Measurements from ENCODE around the gene TYR.
"Not testable (repeated sequence)": the region's sequence is repeated elsewhere in the genome, so short reads cannot be mapped to it uniquely, and the experiment has no call there.

Gene TYR

DNA sequence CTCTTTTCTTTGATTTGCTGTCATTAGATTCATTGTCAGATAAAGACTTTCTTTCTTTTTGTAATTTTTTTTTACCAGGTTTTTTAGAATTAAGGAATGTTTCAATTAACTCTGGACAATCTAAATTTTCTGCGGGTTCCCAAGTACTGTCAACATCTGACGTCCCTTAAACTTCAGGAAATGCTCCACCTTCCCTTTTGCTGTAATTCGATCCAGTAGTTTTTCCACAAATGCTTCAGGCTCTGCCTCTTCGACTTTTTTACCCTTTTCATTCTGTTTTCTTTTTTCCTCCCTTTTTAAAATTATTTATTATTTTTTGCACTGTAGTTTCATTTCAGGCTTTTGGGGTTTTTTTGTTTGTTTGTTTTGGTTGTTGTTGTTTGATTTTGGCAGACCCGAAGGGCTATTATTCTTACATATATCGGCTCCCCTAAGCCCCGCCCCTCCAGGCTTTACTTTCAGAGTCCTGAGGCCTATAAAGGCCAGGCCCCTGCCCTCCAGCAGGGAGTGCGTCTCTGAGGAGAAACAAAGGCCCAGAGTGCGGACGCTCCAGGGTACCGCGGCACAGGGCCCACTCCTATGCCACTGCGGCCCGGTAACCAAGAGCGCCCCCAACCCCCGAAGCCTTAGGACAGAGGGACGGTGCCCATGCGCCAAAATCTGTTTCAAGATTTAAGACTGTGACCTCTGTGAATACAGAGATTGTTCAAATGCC, 116.4 kb downstream of the TYR start:
- Histone ChIP-seq H3K9ac (ENCODE audit: insufficient read length, low read depth) (no peak overlapping the region), H3K36me3 (ENCODE audit: insufficient read depth, insufficient read length, low read length) (no peaks in the 10 kb centered on the region), H3K27me3 (ENCODE audit: insufficient read depth, insufficient read length) (no peaks in the 10 kb centered on the region), H3K9me3 (ENCODE audit: insufficient read depth, low read length) (no peaks in the 10 kb centered on the region), H3K4me1 (ENCODE audit: insufficient read depth, insufficient read length) (no peaks in the 10 kb centered on the region), H3K4me3 (ENCODE audit: insufficient read length, low read depth) (no peak overlapping the region)
- no peak for TF ChIP-seq YY1 (IDR thresholded peaks at IDR 0.05; ENCODE audit: insufficient read depth, insufficient read length)
- no peak for DNase-seq (ENCODE audit: low read depth, low spot score)

DNA sequence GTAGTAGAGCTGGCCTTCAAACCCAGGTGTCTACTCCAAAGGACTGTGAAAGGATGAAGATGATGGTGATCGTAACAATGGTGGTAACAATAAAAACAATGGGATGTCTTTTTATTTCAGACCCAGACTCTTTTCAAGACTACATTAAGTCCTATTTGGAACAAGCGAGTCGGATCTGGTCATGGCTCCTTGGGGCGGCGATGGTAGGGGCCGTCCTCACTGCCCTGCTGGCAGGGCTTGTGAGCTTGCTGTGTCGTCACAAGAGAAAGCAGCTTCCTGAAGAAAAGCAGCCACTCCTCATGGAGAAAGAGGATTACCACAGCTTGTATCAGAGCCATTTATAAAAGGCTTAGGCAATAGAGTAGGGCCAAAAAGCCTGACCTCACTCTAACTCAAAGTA, 117.3 kb downstream of the TYR start:
- not testable (repeated sequence) for DNase-seq (ENCODE audit: low read depth, low spot score); H3K27me3 ChIP-seq (ENCODE audit: insufficient read depth, insufficient read length); H3K4me1 ChIP-seq (ENCODE audit: insufficient read depth, insufficient read length); H3K9ac ChIP-seq (ENCODE audit: insufficient read length, low read depth); H3K36me3 ChIP-seq (ENCODE audit: insufficient read depth, insufficient read length, low read length); H3K9me3 ChIP-seq (ENCODE audit: insufficient read depth, low read length); H3K4me3 ChIP-seq (ENCODE audit: insufficient read length, low read depth)

DNA sequence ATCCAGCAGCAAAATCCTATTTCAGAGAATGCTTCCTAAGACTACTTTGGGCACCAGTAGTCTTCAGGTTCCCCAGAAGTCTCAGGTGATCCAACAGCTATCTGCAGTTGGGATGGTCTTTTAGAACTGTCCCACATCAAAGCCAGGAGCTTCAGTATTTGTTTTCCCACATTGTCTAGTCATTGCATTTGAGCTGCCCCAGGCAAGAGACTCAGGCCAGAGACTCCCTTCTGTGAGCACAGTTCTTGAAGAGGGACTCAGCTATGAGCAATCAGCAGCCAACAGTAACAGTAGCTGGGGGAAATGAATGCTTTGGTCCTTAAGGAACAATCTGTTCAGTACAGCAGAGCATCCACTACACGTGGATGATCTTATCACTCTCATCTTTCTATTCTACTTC, 125.4 kb downstream of the TYR start:
- DNase-seq (ENCODE audit: low read depth, low spot score); H3K27me3 ChIP-seq (ENCODE audit: insufficient read depth, insufficient read length); H3K4me3 ChIP-seq (ENCODE audit: insufficient read length, low read depth); H3K36me3 ChIP-seq (ENCODE audit: insufficient read depth, insufficient read length, low read length); H3K4me1 ChIP-seq (ENCODE audit: insufficient read depth, insufficient read length); H3K9me3 ChIP-seq (ENCODE audit: insufficient read depth, low read length); H3K9ac ChIP-seq (ENCODE audit: insufficient read length, low read depth): not testable (repeated sequence)

DNA sequence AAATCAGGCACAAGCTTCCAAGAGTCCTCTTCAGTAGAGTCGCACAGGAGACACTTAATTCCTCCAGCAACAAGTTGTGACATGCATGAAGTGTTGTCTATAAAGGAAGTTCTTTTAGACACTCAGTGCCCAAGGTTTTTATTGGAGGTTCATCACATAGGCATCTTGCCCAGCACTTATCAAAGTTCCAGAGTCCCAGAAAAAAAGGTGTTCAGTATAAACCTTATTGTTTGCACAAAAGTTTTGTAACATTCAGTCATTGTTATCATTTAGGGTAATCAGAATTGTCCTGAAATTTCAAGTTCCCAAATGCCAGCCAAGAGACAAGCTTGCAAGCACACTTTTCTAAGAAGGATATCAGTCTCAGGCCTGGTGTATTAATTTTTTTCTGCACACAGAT, 130.6 kb downstream of the TYR start:
- not testable (repeated sequence) for DNase-seq (ENCODE audit: low read depth, low spot score); H3K36me3 ChIP-seq (ENCODE audit: insufficient read depth, insufficient read length, low read length); H3K27me3 ChIP-seq (ENCODE audit: insufficient read depth, insufficient read length); H3K4me1 ChIP-seq (ENCODE audit: insufficient read depth, insufficient read length); H3K9me3 ChIP-seq (ENCODE audit: insufficient read depth, low read length); H3K9ac ChIP-seq (ENCODE audit: insufficient read length, low read depth); H3K4me3 ChIP-seq (ENCODE audit: insufficient read length, low read depth)

DNA sequence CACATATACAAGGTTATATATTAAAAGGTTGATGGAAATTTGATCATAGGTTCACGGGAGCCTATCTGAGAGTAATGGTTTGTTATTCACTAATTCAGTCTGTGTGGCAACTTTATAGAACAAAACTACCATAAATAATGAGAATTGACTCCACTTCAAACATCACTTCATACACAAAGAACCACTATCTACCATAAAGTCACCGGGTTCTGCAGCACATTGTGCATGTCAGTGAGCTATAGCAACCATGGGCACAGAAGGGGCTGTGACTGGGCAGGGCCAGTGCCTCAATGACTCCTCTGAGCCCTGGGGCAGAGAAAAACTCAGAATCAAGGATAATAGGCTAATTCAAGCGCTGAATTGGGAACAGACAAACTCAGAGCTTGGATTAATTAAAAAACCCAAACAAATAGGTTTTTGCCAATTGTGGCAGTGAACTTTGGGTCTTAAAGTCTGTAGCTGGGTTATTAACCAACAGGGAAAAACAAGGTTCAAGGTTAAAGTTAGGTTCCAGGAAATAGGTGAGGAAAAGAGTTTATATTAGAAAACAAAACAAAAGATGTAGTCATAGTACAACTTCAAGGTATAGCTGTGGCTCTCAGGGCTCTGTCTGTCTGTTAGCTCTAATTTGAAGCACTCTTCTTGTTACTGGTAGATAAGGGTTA, 131.8 kb downstream of the TYR start:
- not testable (repeated sequence) for H3K4me3 ChIP-seq (ENCODE audit: insufficient read length, low read depth); H3K36me3 ChIP-seq (ENCODE audit: insufficient read depth, insufficient read length, low read length); H3K9ac ChIP-seq (ENCODE audit: insufficient read length, low read depth); H3K9me3 ChIP-seq (ENCODE audit: insufficient read depth, low read length); DNase-seq (ENCODE audit: low read depth, low spot score); H3K4me1 ChIP-seq (ENCODE audit: insufficient read depth, insufficient read length); H3K27me3 ChIP-seq (ENCODE audit: insufficient read depth, insufficient read length)

DNA sequence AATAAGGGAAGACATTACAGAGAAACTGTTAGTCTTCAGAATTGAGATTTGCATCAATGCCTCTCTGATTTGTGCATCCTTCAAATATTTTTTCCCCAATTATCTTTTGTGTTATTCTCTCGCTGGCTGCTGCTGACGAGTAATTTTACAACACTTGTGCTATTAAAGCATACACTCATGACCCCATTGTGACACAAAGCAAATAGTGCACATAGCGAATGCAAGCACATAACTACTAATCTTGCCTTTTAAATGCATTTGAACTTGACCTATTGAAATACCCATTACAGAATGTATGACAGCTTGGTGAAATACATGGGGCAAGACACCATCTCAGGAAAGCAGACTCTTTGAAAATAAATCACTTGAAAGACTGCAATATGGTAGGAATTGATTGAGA, 132.9 kb downstream of the TYR start:
- not testable (repeated sequence) for H3K4me3 ChIP-seq (ENCODE audit: insufficient read length, low read depth); H3K4me1 ChIP-seq (ENCODE audit: insufficient read depth, insufficient read length); DNase-seq (ENCODE audit: low read depth, low spot score); H3K36me3 ChIP-seq (ENCODE audit: insufficient read depth, insufficient read length, low read length); H3K9me3 ChIP-seq (ENCODE audit: insufficient read depth, low read length); H3K27me3 ChIP-seq (ENCODE audit: insufficient read depth, insufficient read length); H3K9ac ChIP-seq (ENCODE audit: insufficient read length, low read depth)

DNA sequence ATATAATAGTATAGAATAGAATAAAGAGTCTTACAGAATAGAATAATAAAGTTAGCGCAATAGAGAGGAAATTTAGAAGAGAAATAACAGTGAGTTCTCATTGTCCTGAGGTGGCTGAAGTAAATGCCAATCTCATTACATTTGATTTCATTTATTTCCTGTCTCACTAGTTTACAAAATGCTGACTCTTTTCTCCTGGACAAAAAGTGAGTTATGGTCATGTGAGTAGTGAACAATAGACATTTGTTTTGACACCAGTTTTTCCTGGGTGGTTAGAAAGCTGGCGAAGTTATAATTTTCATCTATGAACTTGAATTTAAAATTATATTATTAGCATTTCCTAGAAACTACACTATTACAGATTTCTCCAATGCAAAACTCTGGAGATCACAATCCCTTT, 143.7 kb downstream of the TYR start:
- Histone ChIP-seq H3K36me3 (ENCODE audit: insufficient read depth, insufficient read length, low read length) (no peaks in the 10 kb centered on the region), H3K4me1 (ENCODE audit: insufficient read depth, insufficient read length) (no peaks in the 10 kb centered on the region), H3K9me3 (ENCODE audit: insufficient read depth, low read length) (no peaks in the 10 kb centered on the region), H3K27me3 (ENCODE audit: insufficient read depth, insufficient read length) (no peaks in the 10 kb centered on the region), H3K9ac (ENCODE audit: insufficient read length, low read depth) (no peak overlapping the region), H3K4me3 (ENCODE audit: insufficient read length, low read depth) (no peak overlapping the region)
- no peak for TF ChIP-seq YY1 (IDR thresholded peaks at IDR 0.05; ENCODE audit: insufficient read depth, insufficient read length)
- no peak for TF ChIP-seq SUZ12 (IDR thresholded peaks at IDR 0.05; ENCODE audit: extremely low read depth, insufficient read depth, insufficient read length)
- TF ChIP-seq ZNF274 (IDR thresholded peaks at IDR 0.05; ENCODE audit: low read depth, low read length), result no peak
- no peak for DNase-seq (ENCODE audit: low read depth, low spot score)

DNA sequence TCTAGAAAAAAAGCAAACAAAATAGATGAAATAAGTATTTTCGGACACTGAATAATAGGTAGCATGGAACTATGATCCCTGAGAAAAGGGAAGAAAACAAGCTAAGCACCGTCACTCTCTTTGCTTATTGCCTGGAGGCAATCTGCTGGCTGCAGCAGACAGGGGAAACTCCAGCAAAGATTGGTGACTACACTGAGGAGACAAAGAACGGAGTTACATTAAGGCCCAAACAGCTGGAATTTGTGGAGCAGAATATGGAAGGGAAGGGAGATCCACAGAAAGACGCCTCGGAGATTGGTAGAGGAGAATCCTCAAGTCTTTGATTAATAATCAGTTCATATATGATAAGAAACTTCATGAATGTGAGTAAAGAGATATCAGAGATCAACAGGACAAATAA, 150.2 kb downstream of the TYR start:
- Histone ChIP-seq H3K4me3 (ENCODE audit: insufficient read length, low read depth) (no peak overlapping the region), H3K9me3 (ENCODE audit: insufficient read depth, low read length) (no peaks in the 10 kb centered on the region), H3K9ac (ENCODE audit: insufficient read length, low read depth) (no peak overlapping the region), H3K36me3 (ENCODE audit: insufficient read depth, insufficient read length, low read length) (no peaks in the 10 kb centered on the region), H3K4me1 (ENCODE audit: insufficient read depth, insufficient read length) (no peaks in the 10 kb centered on the region), H3K27me3 (ENCODE audit: insufficient read depth, insufficient read length) (no peaks in the 10 kb centered on the region)
- no peak for DNase-seq (ENCODE audit: low read depth, low spot score)
- TF ChIP-seq ZNF274 (IDR thresholded peaks at IDR 0.05; ENCODE audit: low read depth, low read length), result no peak
- no peak for TF ChIP-seq SUZ12 (IDR thresholded peaks at IDR 0.05; ENCODE audit: extremely low read depth, insufficient read depth, insufficient read length)
- TF ChIP-seq YY1 (IDR thresholded peaks at IDR 0.05; ENCODE audit: insufficient read depth, insufficient read length), result no peak

DNA sequence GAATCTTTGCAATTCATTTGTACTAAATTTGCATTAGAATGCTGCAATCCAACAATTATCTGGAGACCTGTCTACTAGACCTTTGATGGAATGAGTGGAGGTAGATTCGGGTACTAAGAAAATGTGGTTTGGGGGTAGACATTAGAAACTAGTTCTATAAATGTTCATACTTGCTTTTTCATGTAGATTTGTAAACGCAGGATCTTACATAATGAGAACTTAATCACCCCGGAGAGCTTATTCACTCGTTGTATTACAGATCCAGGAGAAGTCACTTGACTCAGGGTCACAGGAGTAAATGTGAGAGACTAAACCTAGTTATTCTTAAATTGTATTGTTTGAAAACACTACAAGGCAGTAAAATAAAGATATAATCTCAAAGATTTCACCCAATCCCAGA, 154.3 kb downstream of the TYR start:
- H3K36me3 ChIP-seq (ENCODE audit: insufficient read depth, insufficient read length, low read length); H3K27me3 ChIP-seq (ENCODE audit: insufficient read depth, insufficient read length); H3K4me1 ChIP-seq (ENCODE audit: insufficient read depth, insufficient read length); H3K4me3 ChIP-seq (ENCODE audit: insufficient read length, low read depth); H3K9me3 ChIP-seq (ENCODE audit: insufficient read depth, low read length); H3K9ac ChIP-seq (ENCODE audit: insufficient read length, low read depth); DNase-seq (ENCODE audit: low read depth, low spot score): not testable (repeated sequence)

DNA sequence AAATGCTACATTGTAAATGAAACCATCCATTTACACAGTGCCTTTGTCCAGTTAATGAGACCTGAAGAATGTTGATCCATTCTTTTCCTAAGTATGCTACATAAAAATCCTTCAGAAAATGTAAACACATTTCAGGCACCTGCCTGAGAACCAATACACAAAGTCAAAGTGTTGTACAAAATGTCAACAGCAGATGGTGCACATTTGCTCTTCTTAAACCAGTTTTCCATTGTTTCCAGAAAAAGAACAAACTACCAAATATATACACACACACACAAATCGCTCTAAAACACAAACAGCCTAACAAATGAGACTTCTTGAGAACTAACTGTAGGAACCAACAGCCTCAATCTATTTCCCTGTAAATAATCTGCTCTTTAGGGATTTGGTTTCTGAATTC, 156.0 kb downstream of the TYR start:
- H3K4me3 ChIP-seq (ENCODE audit: insufficient read length, low read depth), result not testable (repeated sequence)

DNA sequence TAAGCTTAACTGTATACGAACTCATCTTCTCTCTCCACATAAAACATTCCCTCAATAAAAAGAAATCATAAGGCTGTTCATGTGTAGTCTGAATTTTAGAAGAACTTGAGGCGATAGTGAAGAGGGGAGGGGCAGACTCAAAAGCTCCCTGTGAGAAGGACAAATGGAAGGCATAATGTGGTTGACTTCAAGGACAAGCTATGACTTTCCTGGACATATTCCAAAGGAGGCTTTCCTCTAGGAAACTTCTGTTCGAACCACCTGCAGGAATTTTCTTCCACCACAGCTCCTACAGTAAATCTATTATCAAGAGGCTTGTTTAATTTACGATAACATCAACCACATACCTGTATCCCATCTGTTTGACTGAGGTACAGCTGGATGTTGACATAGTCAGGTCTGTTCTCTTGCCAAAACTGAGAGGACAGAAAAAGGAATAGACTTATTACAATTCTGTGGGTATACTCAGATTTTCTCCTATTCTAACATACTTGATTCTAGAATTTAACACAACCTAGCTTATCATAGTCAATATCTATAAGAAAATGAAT, 159.5 kb downstream of the TYR start:
- H3K27me3 ChIP-seq (ENCODE audit: insufficient read depth, insufficient read length); H3K4me1 ChIP-seq (ENCODE audit: insufficient read depth, insufficient read length); H3K4me3 ChIP-seq (ENCODE audit: insufficient read length, low read depth); H3K9ac ChIP-seq (ENCODE audit: insufficient read length, low read depth); H3K36me3 ChIP-seq (ENCODE audit: insufficient read depth, insufficient read length, low read length); DNase-seq (ENCODE audit: low read depth, low spot score); H3K9me3 ChIP-seq (ENCODE audit: insufficient read depth, low read length): not testable (repeated sequence)

More for the DNA sequence above, 156.0 kb downstream of the TYR start:
- not testable (repeated sequence) for H3K9me3 ChIP-seq (ENCODE audit: insufficient read depth, low read length); H3K4me1 ChIP-seq (ENCODE audit: insufficient read depth, insufficient read length); DNase-seq (ENCODE audit: low read depth, low spot score); H3K9ac ChIP-seq (ENCODE audit: insufficient read length, low read depth); H3K36me3 ChIP-seq (ENCODE audit: insufficient read depth, insufficient read length, low read length); H3K27me3 ChIP-seq (ENCODE audit: insufficient read depth, insufficient read length)

Data from NT2/D1 (cell line).